ENCODE results near the gene JPH3. TPM values are rescaled to one million over a fixed set of nuclear protein-coding genes. Genes with fewer than 3 reads are reported as not detected.
"Not testable (repeated sequence)": the region's sequence is repeated elsewhere in the genome, so short reads cannot be mapped to it uniquely, and the experiment has no call there.

Gene JPH3
- total RNA-seq, 1 donor from 2014 or later: not detected

GRCh38 chr16:87708881-87709638, 106.8 kb downstream of the JPH3 start:
- intact Hi-C loops (cut with micrococcal nuclease): no loop called here

DNA sequence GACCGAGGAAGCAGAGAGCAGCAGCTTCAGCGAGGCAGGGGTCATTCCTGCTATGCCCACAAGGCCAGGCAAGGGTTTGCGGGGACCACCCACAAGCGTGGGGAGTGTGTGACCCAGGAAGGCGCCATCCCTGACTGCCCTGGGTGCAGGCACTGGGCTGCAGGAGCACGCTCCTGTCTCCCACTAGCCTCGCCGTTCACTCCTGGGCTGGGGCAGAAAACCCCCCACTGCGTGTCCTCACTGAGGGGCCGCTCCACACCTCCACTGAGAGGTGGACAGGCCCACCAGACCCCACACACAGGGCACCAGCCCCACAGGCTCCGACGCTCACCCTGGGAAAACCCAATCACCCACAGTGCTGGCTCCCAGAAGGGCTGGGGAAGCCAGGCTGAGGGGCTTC, 107.4 kb downstream of the JPH3 start:
- intact Hi-C loops (cut with micrococcal nuclease): no loop called here

DNA sequence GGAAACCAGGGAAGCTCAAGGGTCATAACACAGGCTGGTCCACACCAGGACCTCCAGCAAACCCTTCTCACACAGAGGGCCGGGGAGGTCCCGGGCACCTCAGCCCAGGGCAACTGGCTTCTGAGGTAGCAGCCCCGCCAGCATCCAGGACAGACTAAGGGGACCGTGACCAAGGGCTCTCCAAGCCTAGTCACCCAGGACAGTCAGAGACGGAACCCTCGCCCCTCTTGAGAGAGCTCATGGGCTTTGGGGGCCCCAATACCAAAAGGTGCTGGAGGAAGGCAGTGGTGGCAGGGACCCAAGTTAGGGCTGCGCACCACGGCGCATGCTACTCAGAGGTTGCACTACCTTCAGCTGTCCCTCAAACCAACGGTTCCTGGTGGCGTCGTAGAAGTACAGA, 108.6 kb downstream of the JPH3 start:
- intact Hi-C loops (cut with micrococcal nuclease): no loop called here

DNA sequence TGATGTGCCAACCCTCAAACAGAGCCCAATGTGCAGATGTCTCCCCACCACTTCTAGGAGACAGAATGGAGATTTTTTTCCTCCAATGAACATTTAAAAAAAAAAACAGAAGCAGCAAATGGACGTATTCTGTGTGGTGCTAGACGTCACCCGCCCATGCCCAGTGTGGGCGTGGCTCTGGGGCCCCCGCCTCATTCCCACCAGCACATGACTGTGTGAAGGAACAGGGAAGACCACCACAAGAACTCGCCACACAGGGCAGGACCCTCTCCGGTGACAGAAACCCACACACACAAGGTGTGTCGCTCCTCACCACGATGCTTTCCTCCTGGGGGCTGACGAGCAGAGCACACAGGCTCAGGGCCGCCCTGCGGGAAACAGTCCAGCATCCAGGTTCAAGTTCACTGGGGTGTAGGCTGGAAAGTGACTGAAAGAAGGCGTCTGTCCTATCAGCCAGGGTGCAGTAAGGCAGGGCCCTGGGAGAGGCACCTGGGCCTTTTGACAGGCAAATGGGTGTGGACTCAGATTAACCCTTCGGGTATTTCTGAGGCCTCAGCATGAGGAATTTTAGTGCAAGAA, 110.0 kb downstream of the JPH3 start:
- intact Hi-C loops (cut with micrococcal nuclease): no loop called here

GRCh38 chr16:87713451-87714229, 111.3 kb downstream of the JPH3 start:
- intact Hi-C loops (cut with micrococcal nuclease): no loop called here

GRCh38 chr16:87715231-87715630, 112.9 kb downstream of the JPH3 start:
- intact Hi-C loops (cut with micrococcal nuclease): no loop called here

- intact Hi-C loops (cut with micrococcal nuclease): no loop called here
Observed at GRCh38 chr16:87715658-87716057, 113.3 kb downstream of the JPH3 start.

DNA sequence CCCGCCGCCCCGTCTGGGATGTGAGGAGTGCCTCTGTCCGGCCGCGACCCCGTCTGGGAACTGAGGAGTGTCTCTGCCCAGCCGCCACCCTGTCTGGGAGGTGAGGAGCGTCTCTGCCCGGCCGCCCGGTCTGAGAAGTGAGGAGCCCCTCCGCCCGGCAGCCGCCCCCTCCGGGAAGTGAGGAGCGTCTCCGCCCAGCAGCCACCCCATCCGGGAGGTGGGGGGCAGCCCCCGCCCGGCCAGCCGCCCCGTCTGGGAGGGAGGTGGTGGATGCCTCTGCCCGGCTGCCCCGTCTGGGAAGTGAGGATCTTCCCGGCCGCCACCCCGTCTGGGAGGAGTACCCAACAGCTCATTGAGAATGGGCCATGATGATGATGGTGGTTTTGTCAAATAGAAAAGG, 116.5 kb downstream of the JPH3 start:
- intact Hi-C loops (cut with micrococcal nuclease): not testable (repeated sequence)

GRCh38 chr16:87720446-87720845, 118.1 kb downstream of the JPH3 start:
- intact Hi-C loops (cut with micrococcal nuclease): no loop called here

DNA sequence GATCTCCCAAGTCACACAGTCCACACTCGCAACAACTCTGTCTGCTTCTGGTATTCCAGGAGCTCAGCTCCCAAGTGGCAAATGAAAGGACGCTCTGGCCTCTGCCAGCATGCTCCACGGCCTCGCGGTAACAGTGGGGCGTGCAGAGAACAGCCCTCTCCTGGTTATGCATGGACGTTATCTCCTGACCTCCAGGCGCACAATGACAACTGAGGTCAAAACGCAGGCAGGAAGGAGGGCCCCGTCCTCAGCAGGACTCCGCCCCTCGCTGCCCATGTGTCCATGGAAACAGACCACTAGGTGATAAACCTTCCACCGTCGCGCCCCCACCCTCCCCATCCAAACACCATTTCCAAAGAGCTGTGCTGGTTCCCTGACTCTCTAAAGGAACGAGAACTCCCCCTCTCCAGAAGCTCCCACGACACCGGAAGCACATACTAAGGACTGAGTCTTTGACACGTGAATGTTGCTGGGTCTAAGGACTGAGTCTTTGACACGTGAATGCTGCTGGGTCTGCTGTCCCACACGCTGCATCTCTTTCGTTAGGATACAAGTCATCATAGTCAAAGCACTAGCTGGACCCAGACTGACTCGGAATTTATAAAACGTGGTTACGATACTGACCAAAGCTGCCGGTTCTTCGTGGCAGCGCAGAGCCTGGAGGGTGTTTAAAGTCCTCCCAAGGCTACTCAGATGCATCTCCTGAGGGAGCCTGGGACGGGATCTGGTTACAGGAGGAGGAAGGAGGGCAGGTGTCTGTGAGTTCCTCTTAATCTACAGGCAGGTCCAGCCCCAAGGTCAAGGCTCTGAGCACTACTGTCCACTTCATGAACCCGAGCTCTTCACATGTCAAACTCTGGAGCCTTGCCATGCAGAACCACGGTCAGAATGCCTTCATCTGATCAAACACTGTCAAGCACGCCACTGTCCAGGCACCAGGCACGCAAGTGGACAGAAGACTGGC, 119.6 kb downstream of the JPH3 start:
- intact Hi-C loops (cut with micrococcal nuclease): no loop called here

DNA sequence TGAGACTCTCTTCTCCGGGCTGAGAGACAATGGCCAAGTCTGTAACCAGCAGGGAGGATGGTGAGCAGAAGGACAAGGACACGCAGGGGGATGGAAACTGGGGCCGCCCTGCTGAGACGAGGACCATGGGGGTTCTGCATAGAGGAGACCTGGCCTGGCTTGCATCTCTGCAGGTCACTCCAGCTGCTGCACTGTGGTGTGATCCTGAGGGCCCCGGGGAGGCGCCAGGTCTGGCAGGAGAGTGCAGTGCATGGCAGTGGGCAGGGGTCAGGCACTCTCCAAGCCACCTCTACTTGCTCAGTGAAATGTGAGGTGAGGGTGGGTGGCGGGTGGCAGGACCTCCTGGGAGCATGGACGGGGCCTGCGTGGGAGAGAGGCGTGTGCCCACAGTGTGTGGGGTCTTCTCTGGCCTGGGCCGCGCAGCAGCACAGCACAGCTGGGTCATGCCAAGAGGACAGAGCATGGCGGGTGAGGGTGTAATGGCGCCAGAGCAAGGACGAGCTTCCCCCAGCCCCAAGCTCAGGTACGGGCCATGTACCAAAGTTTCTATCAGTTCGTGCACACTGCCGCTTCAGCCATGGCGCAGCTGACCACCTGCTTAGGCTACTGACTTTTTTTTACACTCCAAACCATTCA, 120.4 kb downstream of the JPH3 start:
- intact Hi-C loops (cut with micrococcal nuclease): no loop called here

GRCh38 chr16:87723226-87723623, 120.9 kb downstream of the JPH3 start:
- intact Hi-C loops (cut with micrococcal nuclease): no loop called here

DNA sequence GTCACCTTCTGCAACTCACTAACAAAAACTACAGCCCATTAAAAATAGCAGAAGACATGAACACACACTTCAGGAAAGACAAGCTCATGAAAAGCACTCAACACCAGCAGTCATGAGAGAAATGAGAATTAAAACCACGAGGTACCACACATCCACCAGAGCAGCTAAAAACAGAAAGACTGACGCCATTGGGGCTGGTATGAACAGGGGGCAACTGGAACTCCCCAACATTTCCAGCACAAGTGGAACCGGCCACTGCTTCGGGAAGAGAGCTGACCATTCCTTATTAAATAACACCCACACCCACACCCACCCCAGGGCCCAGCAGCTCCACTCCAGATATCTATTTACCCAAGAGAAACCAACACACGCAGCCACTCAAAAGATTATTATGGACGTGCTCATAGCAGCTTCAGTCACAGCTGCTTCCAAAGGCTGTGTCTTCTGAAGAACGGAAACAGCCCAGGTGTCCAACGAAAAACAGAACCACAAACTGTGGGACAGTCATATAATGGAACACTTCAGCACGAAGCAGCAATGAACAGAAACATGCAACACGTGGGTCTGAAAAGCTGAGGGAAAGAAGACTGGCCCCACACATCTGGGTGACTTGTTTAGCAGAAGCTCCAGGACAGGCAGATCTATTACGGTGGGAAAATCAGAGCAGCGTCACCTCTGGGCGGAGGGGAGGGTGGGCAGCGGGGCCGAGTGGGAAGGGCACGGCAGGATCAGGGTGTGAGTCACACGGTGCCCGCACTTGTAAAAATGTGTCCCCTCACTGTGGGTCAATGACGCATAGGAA, 122.4 kb downstream of the JPH3 start:
- intact Hi-C loops (cut with micrococcal nuclease): no loop called here

GRCh38 chr16:87725596-87726235, 123.4 kb downstream of the JPH3 start:
- intact Hi-C loops (cut with micrococcal nuclease): no loop called here

- intact Hi-C loops (cut with micrococcal nuclease): not testable (repeated sequence)
Observed at GRCh38 chr16:87726577-87726976, 124.3 kb downstream of the JPH3 start.

- intact Hi-C loops (cut with micrococcal nuclease): no loop called here
Observed at GRCh38 chr16:87727346-87727745, 125.0 kb downstream of the JPH3 start.

- intact Hi-C loops (cut with micrococcal nuclease): no loop called here
Observed at GRCh38 chr16:87728026-87728425, 125.7 kb downstream of the JPH3 start.

DNA sequence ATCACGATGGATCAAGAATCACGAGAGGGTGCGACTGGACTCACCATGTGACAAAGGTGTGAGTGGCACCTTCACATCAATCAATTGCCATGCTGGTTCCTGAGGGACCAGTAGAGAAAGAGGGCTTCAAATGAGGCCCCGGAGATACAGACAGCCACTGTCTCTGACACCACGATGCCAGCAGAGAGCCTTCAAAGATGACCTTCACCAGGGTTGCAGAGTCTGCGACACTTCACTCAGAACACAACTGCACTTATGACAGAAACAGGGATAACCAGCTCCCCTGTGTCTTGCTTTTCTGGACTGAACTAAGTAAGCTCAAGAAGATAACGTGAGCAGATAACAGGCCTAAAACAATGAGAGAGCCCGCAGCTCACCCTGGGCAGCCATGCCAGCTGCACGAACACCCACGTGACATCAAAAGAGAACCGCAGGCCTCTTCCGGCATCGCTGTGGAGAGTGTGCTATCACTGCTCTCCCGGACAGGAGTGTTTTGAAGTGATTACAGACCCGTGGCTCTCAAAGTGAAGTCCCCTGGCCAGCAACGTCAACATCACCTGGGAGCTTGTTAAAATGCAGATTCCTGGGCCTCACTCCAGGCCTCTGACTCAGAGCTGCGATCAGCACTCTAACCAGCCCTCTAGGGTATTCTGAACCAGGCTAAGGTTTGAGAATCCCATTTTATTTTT, 127.1 kb downstream of the JPH3 start:
- intact Hi-C loops (cut with micrococcal nuclease): no loop called here

DNA sequence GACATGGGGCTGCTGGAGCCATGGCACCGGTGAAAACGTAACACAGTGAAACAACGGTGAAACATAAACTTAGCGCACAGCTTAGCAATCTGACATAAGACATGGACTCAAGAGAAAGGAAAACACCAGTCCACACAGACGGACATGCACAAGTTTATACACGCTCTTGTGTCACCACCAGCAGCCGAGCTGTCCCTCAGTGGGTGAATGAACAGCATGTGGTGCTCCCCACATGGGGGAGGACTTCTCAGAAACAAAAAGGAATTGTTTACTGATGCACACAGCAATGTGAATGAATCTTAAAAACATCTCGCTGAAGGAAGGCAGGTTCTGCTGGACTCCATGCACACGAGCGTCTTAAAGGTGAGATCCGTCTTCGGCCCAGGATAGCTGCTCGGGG, 129.3 kb downstream of the JPH3 start:
- intact Hi-C loops (cut with micrococcal nuclease): no loop called here

Data from T-helper 2 cell treated with Interferon-gamma antibody and Interleukin-4, amounts not matched to agents 100 ng/mL and 5 ng/mL, for 36 hours (primary cell).